Eye (tissue), 1 donor: Measurements from ENCODE around the gene CACNA1A.
"Not testable (repeated sequence)": the region's sequence is repeated elsewhere in the genome, so short reads cannot be mapped to it uniquely, and the experiment has no call there.

Source experiments
- DNase-seq: peaks from one replicate; pipeline ENCODE4 v3.0.0-alpha.2; 2015

Gene CACNA1A

GRCh38 chr19:13215572-13216380 is 290.5 kb downstream of the CACNA1A start:
- DNase-seq = no peak

GRCh38 chr19:13214036-13214730 is 292.1 kb downstream of the CACNA1A start:
- DNase-seq = no peak

- peak; percentile 48 for DNase-seq
These were observed 293.4 kb downstream of the CACNA1A start for GRCh38 chr19:13212759-13213330.

- DNase-seq = no peak
These were observed 294.6 kb downstream of the CACNA1A start for GRCh38 chr19:13211426-13212308.

DNA sequence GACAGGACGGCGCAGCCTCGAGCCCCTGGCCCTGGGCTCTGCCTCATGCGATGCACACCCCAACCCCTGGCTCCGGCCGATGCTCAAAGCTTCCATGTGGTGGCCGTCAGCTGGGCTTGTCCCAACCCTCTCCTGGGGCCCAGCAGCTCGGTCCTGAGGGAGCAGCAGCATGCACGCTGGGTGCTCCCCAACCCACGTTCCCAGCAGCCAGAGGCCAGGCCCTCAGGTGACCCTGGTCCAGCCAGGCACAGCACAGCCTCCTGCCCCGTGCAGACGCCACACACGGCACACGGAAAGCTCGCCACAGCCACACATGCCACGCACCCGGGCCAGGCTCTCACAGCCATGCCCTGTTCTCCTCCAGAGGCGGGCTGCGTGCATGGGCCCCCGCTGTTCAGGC is 295.3 kb downstream of the CACNA1A start:
- DNase-seq = no peak

- DNase-seq = no peak
These were observed 295.9 kb downstream of the CACNA1A start for GRCh38 chr19:13210339-13210775.

- no peak for DNase-seq
These were observed 296.6 kb downstream of the CACNA1A start for GRCh38 chr19:13209484-13210338.

- peak; percentile 6 for DNase-seq
These were observed 297.4 kb downstream of the CACNA1A start for GRCh38 chr19:13208672-13209483.

GRCh38 chr19:13207846-13208671 is 298.2 kb downstream of the CACNA1A start:
- DNase-seq = peak; percentile 90

DNA sequence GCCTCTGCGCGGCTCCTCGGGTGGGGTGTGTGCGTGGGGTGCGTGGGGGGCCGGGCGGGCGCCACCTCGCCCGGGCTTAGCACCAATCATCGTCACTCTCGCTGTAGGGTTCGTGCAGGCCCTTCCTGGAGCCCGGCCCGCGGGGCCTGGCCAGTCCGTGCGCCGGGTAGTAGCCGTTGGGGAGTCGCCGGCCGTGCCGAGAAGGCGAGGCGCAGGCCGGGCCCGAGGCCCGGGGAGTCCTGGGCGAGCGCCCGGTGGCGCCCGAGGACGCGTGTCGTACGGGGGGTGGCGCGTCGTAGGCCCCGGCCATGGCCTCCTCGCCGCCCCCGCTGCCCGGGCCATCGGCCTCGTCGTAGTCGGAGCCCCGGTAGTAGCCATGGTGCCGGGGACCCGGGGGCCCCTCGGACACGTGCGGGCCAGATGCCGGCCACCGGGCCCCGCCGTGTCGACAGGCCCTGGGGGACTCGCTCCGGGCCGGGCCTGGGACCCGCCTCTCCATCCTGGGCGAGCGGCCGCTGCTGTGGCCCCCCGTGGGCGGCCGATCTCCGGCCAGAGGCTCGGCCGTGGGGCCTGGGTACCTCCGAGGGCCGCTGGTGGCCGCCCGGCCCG is 298.9 kb downstream of the CACNA1A start:
- no peak for DNase-seq

GRCh38 chr19:13206587-13206986 is 299.7 kb downstream of the CACNA1A start:
- peak; percentile 5 for DNase-seq

GRCh38 chr19:13202112-13202511 is 304.2 kb downstream of the CACNA1A start:
- not testable (repeated sequence) for DNase-seq

DNA sequence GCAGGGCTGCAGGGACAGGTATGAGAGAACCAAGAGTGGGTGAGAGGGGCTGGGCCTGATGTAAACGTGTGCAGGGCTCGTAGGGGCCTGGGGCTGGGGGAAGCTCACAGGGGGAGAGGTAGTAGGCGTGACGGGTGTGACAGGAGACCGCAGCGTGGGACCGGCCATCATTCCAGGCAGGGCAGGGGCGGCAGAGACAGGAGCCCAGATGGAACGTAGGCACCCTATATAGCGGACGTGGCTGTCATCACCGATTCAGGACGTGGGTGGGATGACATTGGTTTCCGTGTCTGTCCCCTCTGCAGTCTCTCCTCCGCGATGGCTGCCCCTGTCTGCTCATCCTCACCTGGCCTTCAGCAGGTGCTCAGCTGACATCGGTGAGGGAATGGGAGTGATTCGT is 307.6 kb downstream of the CACNA1A start:
- no peak for DNase-seq

DNA sequence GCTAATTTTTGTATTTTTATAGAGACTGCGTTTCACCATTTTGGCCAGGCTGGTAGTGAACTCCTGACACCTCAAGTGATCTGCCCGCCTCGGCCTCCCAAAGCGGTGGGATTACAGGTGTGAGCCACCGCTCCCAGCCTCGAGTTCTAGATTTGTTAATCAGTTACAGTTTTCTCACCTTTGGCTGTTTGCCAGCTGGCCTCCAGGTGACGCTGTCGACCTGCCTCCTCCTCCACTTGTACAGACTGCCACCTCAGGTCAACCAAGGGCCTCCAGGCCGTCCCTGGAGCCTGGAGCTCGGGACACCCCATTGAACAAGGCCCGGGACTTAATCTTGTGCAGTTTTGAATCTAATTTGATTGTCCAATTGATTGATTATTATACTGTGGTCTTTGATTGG is 310.6 kb downstream of the CACNA1A start:
- DNase-seq = peak; percentile 18

DNA sequence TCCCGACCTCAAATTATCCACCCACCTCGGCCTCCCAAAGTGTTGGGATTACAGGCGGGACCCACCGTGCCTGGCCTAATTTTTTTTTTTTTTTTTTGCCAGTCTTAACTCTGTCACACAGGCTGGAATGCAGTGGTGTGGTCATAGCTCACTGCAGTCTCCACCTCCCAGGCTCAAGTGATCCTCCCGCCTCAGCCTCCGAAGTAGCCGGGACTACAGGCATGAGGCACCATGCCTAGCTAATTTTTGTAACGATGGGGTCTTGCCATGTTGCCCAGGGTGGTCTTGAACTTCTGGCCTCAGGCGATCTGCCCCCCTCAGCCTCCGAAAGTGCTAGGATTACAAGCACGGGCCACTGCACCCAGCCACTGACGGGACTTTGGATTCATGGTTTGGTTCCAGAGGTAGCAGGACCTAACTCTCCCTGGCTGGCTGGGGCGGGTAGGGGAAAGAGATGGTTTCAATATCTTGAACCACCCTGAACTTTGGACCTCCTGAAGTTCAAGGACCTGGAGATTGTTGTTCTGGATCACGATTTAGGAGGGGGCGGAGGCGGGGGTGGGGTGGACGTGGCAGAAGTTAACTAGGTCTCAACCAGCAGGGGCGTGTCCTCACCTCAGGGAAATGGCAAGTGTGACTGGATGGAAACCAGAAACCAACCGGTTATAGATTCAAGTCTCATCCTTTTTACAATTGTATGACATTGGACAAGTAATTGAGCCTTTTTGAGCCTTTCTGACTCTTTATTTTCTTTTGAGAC is 315.3 kb downstream of the CACNA1A start:
- no peak for DNase-seq

GRCh38 chr19:13189600-13189999 is 316.7 kb downstream of the CACNA1A start:
- no peak for DNase-seq

GRCh38 chr19:13187419-13187818 is 318.9 kb downstream of the CACNA1A start:
- DNase-seq = no peak

GRCh38 chr19:13186688-13187087 is 319.6 kb downstream of the CACNA1A start:
- not testable (repeated sequence) for DNase-seq
